HG03159 (cell line): ENCODE measurements around the gene RAB3B.
"Not testable (repeated sequence)": the region's sequence is repeated elsewhere in the genome, so short reads cannot be mapped to it uniquely, and the experiment has no call there.

Experiments used
- ATAC-seq: cut with Tn5 transposase; IDR thresholded peaks from one replicate; pipeline ENCODE4 v1.9.1; 2021; ENCODE audit warnings: mild to moderate bottlenecking, moderate library complexity; ENCODE audit not compliant: unreplicated experiment

RAB3B gene, protein sequence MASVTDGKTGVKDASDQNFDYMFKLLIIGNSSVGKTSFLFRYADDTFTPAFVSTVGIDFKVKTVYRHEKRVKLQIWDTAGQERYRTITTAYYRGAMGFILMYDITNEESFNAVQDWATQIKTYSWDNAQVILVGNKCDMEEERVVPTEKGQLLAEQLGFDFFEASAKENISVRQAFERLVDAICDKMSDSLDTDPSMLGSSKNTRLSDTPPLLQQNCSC

DNA sequence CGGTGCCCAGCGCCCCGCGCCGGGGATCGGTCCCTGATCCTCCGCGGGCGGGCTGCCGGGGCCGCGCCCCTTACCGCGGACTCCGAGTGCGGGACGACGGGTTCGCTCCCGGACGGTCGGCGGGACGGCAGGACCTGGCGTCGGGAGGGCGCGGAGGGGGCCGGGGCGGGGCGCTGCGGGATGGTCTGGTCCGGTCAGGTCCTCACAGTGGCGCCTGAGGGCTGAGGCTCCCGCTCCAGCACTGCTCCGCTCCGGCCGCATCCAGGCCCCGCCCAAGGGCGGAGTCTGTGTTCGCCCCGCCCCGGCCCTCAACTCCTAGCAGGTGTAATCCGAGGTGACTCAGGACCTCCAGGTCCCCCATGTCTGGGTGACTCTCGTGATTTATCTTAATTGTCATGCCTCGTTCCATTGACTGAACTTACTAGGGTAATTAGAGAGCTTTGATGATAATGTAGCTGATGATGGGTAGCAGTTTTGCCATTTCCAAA is at the start of gene RAB3B:
Gene RAB3B, minus strand, starts transcription at position 223 of the 488 bp plus-strand sequence. CDS start 13,583 bp downstream, outside the sequence.
- ATAC-seq, result peak; percentile 70

GRCh38 chr1:52037909-52038308 is 47.4 kb upstream of the RAB3B start:
- ATAC-seq, result no peak

GRCh38 chr1:52037402-52037814 is 46.9 kb upstream of the RAB3B start:
- ATAC-seq, result no peak

DNA sequence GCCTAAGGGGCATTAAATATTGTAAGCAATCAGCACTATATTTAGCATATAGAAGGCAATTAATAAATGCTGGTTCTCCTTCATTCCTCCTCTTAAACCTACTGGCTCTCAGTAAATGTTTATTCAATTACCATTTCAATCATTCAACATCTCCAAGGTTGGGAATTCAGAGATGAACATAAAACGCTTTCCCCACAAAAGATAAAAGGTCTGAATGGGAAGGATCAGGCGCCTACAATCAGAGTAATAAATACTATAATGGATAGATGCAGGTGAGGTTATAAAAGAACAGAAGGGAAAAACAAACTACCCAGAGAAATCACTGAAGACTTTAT is 43.5 kb upstream of the RAB3B start:
- ATAC-seq, result no peak

DNA sequence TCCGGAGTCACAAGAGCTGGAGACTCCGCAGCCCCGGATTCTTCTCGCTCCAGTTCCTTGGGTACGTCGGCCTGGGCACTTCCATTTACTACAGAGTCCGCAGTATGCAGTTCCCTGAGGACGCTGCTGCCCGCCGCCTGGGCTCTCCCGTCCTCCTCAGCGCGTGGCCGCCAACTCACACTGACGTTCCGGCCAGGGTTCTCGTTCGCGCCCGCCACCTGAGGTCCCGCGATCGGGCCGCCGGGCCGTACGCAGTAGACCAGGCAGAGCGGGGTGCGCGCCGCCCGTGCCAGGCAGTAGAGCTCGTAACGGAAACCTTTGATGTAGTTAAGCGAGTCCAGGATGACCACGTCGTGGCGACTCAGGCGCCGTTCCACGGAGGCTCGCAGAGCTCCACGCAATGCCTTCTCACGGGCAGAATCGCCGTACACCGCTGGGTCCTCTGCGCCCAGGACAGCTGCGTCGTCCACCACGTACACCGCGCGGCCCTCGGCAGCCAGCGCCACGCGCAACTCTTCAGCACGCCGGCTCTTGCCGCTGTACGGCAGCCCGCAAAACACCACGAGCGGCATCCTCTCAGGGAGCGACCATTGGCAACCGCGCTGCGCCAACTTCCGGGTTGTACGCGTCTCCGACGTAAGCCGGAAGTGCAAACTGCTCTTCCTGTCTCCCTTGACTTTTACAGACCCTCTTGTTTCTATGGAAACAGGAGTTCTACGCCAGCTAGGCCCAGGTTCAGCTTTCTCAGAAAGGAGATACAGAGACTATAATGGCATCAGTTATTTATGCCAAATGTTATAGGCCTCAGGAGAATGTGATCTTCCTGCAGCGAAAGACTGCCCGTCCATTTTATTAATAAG is 42.9 kb upstream of the RAB3B start, which contains the start of gene KTI12:
Gene KTI12, minus strand, starts transcription at position 621 of the 860 bp plus-strand sequence. Its CDS starts 49 bp downstream, at position 572.
- peak; percentile 84 for ATAC-seq

- peak; percentile 24 for ATAC-seq
Observed at GRCh38 chr1:52032785-52033131, 42.3 kb upstream of the RAB3B start.

GRCh38 chr1:52032124-52032784 is 41.8 kb upstream of the RAB3B start:
- peak; percentile 22 for ATAC-seq

GRCh38 chr1:52028839-52029238 is 38.3 kb upstream of the RAB3B start:
- ATAC-seq, result not testable (repeated sequence)

DNA sequence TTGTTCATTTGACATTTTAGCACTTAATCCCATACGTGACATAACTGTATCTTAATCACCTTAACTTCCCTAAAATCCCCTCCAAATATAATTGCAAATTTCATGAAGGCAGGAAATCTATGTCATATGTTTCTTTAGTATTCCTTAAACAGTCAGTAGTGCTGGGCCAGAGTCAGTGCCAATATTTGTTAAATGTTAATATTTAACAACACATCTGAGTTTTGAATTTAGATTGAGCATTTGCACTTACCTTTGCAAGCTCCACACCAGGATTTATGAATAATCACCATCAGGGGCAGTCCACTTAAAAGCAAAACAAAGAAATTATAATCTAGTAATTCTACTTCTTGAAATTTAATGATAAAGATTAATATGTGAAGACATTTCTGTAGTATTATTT is 37.8 kb upstream of the RAB3B start:
- no peak for ATAC-seq

- no peak for ATAC-seq
Observed at GRCh38 chr1:52026278-52026677, 35.8 kb upstream of the RAB3B start.

DNA sequence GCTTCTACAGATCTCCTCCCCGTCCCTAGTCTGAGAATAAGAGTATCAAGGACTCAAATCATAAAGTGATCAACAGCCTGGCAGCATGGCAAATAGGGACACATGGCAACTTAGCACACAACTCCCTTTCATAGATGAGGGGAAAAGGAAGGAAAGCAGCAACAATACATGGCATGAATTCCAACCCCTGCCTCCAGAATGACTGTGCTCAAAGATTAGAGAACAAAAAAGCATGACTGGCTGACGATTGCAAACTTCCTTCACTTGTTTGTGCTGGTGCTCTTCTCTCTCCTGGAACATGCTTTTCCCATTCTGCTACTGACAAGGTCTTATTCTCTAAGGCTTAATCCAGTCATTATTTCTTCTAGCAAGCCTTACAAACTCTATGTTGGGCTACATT is 31.6 kb upstream of the RAB3B start:
- no peak for ATAC-seq

GRCh38 chr1:52008071-52008809 is 17.7 kb upstream of the RAB3B start:
- no peak for ATAC-seq

DNA sequence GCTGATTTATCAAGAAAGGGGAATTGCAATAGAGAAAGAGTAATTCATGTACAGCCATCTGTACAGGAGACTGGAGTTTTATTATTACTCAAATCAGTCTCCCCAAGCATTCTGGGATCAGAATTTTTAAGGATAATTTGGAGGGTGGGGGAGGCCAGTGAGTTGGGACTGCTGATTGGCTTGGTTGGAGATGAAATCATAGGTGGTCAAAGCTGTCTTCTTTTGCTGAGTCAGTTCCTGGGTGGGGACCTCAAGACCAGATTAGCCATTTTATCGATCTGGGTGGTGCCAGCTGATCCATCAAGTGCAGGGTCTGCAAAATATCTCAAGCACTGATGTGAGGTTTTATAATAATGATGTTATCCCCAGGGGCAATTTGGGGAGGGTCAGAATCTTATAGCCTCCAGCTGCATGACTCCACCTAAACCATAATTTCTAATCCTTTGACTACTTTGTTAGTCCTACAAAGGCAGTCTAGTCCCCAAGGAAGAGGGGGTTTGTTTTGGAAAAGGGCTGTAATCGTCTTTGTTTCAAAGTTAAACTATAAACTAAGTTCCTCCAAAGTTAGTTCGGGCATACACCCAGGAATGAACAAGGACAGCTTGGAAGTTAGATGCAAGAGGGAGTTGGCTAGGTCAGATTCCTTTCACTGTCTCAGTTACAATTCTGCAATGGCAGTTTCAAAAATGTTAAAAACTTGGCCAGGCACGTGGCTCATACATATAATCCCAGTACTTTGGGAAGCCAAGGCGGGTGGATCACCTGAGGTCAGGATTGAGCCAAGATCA is 16.9 kb upstream of the RAB3B start:
- ATAC-seq, result no peak

DNA sequence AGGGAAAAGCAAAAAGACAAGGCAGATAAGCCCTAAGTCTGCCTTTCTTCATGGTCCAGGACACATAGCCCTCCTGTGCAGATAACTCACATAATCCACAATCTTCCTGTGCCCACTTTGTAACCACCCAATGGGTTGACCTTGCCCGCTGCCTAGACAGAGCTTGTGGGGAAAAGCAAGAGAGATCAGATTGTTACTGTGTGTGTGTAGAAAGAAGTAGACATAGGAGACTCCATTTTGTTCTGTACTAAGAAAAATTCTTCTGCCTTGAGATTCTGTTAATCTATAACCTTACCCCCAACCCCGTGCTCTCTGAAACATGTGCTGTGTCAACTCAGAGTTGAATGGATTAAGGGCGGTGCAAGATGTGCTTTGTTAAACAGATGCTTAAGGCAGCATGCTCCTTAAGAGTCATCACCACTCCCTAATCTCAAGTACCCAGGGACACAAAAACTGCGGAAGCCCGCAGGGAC is 15.6 kb upstream of the RAB3B start:
- ATAC-seq, result not testable (repeated sequence)

DNA sequence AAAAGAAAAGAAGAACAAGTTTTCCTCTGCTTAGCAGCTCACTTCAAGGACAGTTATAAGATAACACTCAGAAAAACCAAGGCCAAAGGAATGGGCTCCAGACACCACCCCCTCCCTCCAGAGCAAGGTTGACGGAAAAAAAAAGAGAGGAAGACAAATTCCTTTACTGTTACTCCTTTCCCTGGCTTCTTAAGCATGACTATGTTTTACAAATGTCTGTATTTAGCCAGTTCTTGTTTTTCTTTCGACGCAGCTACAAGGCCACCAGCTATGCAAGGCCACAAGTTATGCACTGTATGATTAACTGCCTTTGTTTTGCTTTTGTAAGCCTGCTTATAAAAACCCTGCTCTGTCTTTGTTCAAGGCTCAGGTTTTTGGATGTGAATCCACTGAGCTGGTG is 15.0 kb upstream of the RAB3B start:
- ATAC-seq, result not testable (repeated sequence)

GRCh38 chr1:52003877-52004276 is 13.4 kb upstream of the RAB3B start:
- ATAC-seq, result no peak

DNA sequence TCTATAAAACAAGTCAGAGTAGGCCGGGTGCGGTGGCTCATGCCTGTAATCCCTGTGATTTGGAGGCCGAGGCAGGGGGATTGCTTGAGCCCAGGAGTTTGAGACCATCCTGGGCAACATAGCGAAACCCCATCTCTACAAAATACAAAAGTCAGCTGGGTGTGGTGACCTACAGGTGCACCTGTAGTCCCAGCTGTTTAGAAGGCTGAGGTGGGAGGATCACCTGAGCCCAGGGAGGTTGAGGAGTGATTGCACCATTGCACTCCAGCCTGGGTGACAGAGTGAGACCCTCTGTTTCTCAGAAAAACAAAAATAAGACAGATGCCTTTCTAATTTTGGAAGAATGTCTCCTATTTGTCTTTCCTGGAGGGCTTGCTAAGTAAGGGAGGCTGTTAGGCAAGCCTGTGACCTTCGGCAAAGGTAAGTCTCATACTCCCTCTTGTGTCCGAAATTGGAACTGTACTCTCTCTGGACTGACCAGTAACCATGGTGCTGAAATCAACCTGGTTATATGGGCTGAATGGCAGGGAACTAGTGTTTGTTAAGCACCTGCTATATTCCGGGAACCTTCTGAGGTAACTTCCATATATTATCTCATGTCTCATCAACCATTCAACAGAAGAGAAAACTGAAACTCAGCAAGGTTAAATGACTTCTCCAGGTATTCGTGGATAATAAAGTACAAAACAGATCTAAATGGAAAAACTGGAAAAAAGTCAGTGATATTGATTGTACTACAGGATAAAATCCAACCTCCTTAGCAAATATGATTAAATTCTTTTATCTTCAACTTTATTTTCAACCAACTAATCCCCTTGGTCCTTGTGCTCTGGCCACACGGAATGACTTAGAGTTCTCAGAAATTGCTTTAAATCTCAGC is 11.8 kb upstream of the RAB3B start:
- ATAC-seq, result peak; percentile 83

DNA sequence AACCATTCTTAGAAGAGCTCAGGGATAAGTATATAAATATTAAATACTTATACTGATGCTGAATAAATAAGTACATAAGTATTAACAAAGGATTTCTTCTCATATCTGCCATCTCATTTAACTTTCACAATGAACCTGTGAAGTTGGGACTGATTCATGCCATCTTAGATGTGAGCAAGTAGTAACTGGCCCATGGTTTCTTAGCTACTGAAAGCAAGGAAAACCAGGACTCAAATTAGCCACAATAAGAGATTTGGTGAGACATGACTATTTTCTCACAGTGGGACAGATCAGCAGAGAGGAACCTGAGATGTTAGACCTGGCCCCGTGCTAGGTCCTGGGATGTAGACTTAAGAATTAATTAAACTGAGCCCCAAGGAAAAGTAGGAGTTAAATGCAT is 8.2 kb upstream of the RAB3B start:
- ATAC-seq, result no peak

GRCh38 chr1:51997974-51998382 is 7.5 kb upstream of the RAB3B start:
- no peak for ATAC-seq
